ENCODE data around the gene OPTN.
A peak's percentile ranks its signal among the peaks of the same experiment; 100 is the strongest.
"Not testable (repeated sequence)": the region's sequence is repeated elsewhere in the genome, so short reads cannot be mapped to it uniquely, and the experiment has no call there.

Gene OPTN

GRCh38 chr10:13120786-13121499 lies 21.0 kb downstream of the OPTN start:
- DNase-seq (ENCODE audit: low read depth) = no peak

DNA sequence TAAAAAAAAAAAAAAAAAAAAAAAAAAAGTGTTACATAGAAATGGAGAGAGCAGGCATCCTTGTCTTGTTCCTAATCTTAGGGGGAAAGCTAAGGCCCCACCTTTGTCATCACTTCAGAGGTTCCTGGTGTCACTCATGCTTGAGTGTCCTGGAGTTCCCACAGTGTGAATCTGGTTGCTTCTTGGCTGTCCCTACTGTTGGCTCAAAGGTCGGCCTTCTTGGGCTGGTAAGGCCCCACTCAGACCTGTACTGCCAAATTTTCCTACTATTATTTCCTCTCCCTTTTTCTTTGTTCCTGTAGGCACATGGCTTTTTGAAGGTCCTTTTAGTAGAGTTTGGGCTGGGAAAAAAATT lies 21.5 kb downstream of the OPTN start:
- no peak for DNase-seq (ENCODE audit: low read depth)

DNA sequence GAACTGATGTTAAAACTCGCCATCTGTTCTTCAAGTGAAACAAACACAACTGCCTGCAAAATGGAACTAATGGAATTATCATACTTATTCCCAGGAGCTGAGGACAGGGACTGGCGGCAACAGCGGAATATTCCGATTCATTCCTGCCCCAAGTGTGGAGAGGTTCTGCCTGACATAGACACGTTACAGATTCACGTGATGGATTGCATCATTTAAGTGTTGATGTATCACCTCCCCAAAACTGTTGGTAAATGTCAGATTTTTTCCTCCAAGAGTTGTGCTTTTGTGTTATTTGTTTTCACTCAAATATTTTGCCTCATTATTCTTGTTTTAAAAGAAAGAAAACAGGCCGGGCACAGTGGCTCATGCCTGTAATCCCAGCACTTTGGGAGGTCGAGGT lies 36.7 kb downstream of the OPTN start:
- DNase-seq (ENCODE audit: low read depth) = no peak

- DNase-seq (ENCODE audit: low read depth) = no peak
Observed at GRCh38 chr10:13139150-13139549, 39.2 kb downstream of the OPTN start.

DNA sequence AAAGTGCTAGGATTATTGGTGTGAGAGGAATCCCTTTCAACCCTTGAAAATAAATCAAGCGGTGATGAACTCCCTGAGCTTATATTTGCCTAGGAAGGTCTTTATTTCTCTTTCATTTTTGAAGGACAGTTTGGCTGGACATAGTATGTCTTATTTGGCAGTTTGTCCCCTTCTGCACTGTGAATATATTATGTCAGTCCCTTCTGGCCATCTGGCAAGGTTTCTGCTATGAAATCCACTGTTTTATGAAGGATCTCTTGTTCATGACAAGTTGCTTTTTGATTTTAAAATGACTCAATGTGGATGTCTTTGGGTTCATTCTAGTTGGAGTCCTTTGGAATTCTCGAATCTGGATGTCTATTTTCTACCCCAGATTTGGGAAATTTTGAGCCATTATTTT lies 39.7 kb downstream of the OPTN start:
- no peak for DNase-seq (ENCODE audit: low read depth)

DNA sequence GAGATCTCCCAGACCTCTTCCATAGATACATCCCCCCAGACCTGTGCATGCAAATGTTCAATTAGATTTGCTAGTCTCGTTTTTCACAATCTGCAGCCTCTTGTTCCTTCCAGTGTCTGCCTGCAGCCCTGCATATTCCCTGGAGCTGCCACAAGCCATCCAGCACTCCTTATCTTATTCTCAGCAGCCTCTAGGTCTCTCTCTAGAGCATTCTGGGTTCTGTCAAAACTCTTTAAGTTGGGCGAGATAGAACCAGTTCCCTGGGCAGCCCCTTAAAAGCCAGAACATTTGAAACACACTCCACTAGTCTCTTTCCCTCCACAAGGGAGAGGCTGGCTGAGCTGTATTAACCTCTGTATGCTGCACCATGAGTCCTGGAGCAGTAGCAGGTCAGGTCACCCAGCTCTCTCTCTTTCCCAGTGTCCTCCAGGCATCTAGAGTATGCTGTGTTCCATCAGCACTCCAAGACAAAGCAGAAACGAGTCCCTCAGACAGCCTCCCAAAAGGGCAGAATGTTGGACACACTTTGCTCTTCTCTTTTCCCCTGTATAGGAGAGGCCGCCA lies 40.7 kb downstream of the OPTN start:
- no peak for DNase-seq (ENCODE audit: low read depth)

- DNase-seq (ENCODE audit: low read depth) = no peak
Observed at GRCh38 chr10:13143766-13144165, 43.8 kb downstream of the OPTN start.

DNA sequence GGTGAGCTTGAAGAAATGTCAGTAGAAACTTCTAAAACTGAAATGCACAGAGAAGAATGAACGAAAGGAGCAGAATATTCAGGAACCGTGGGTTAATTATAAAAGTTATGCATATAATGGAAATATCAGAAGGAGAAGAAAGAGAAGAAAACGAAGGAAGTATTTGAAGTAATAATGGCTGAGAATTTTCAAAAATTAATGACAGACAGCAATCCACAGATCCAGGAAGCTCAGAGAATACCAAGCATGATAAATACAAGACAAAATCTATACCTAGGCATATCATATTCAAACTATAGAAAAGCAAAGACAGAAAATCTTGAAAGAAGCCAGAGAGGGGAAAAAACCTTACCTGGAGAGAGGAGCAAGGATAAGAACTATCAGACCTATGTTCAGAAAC lies 44.9 kb downstream of the OPTN start:
- no peak for DNase-seq (ENCODE audit: low read depth)

GRCh38 chr10:13146379-13146778 lies 46.4 kb downstream of the OPTN start:
- DNase-seq (ENCODE audit: low read depth) = no peak

DNA sequence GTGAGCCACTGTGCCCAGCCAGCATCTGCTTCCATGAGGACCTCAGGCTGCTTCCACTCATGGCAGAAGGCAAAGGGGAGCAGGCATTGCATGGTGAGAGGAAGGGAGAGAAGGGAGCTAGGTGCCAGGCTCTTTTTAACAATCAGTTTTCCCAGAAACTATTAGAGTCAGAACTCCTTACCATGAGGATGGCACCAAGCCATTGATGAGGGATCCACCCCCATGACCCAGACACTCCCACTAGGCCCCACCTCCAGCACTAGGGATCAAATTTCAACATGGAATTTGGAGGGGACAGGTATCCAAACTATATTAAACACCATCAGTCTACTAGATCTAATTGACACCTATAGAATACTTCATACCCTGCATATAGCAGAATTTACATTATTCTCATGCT lies 47.2 kb downstream of the OPTN start:
- no peak for DNase-seq (ENCODE audit: low read depth)

DNA sequence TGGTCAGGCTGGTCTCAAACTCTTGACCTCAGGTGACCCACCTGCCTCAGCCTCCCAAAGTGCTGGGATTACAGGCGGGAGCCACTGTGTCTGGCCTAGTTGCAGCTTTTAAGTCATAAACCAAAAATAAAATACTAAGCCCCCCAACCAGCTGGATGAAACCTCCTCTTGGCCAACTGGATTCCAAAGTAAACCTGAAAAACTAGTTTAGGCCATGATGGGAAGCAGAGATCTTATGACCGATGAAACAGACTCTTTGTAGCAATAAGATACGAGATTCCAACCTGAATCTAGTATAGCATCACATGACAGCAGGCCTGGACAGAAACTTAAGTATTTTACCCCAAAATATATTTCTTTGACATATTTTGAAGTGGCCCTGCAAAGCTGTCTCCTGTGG lies 52.3 kb downstream of the OPTN start:
- DNase-seq (ENCODE audit: low read depth) = no peak

DNA sequence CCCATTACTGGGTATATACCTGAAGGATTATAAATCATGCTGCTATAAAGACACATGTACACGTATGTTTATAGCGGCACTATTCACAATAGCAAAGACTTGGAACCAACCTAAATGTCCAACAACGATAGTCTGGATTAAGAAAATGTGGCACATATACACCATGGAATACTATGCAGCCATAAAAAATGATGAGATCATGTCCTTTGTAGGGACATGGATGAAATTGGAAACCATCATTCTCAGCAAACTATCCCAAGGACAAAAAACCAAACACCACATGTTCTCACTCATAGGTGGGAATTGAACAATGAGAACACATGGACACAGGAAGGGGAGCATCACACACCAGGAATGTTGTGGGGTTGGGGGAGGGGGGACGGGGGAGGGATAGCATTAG lies 55.9 kb downstream of the OPTN start:
- DNase-seq (ENCODE audit: low read depth) = not testable (repeated sequence)

DNA sequence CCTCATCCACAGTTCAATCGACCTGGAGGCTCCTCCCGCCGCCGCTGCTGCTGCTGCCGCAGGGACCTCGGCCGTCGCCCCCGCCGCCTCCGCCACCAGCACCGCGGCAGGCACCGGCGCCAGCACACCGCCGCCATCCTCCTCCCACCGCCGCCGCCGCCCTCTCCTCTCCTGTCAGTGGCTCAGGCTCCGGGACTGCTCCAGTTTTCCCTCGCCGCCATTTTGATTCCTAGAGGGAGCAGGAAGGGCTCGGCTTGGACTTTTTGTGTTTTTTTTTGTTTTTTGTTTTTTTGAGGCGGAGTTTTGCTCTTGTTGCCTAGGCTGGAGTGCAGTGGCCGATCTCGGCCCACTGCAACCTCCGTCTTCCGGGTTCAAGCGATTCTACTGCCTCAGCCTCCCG lies 58.4 kb downstream of the OPTN start:
- DNase-seq (ENCODE audit: low read depth) = peak; percentile 17

DNA sequence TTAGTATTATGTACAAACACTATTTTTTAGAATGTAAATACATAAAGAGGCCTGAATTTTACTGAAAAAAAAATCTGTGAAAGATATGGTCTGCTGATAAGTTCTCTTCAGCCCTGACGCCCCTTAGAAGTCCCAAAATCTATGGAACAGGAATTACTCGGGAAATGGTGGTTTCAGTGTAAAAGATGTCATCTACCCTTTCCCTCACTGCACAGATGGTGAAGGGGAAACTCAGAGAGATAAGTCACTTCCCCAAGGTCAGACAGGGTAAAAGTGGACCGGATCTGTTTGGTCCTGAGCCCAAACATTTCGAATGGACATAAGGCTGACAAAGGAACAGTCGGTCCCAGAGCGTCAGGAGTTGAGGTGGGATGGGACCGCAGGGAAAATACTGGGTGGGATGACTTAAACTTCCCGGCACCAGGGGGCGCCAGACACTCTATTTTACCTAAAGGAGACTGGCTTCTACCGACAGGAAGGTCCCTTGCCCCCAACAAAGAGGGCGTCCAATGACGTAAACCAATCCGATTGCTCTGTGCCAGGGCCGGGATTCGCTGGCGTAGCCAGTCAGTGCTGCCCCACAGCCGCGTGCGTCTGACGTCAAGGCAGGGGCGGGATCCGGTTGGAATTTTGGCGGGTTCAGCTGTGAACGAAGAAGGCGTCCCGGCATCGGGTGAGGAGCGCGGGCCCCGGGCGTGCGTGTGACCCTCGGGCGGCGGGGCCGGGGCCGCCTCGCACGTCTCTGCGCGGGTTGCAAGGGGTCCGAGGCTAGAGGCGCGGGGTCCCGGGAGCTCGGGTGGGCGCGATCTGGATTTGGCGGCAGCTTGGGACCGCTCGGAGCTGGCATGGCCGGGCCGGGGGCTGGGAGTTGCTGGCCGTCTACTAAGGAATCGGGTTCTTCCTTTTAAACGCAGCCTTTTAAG lies 61.2 kb downstream of the OPTN start, which contains the start of gene MCM10:
Gene MCM10 (plus strand): TSS at position 625 of the 923 bp plus-strand sequence. CDS start 2,645 bp downstream, outside the sequence.
- DNase-seq (ENCODE audit: low read depth) = peak; percentile 94

- DNase-seq (ENCODE audit: low read depth) = no peak
Observed at GRCh38 chr10:13161857-13162271, 61.9 kb downstream of the OPTN start.

DNA sequence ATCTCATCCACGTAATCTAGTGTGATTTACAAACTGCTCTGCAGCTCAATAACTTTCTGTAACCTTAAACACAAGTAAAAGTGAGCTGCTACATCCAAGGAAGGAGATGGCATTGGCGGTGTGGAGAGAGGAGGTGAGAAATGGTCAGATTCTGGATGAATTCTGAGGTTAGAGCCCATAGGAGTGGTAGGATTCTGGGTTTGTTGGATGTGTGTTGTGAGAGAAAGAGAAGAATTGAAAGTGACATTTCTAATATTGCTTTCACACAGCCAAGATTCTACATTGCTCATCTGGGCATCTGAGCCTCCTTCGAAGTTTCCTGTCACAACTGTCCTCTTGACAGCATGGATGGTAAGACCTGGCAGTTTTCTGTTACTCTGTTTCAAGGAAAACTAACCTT lies 63.9 kb downstream of the OPTN start:
- DNase-seq (ENCODE audit: low read depth) = no peak

GRCh38 chr10:13165177-13165576 lies 65.2 kb downstream of the OPTN start:
- DNase-seq (ENCODE audit: low read depth) = no peak

DNA sequence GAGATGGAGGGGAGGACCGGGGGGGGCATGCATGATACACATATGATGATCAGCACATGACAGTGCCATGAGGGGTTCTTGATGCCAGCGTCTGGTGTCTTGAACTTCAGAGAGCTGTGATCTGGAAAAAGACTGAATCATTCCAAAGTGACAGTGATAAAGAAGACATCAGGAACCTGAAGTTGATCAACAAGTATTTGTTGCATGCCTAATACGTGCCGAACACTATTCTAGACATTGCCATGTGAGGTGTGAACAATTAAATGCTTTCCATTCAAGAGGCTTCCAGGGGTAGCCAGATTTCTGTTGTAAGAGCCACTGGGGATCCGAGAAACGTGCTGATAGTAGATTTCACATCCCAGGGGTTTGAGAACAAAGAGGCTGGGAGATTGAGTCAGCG lies 67.6 kb downstream of the OPTN start:
- DNase-seq (ENCODE audit: low read depth) = no peak

- DNase-seq (ENCODE audit: low read depth) = no peak
Observed at GRCh38 chr10:13168781-13169180, 68.8 kb downstream of the OPTN start.

DNA sequence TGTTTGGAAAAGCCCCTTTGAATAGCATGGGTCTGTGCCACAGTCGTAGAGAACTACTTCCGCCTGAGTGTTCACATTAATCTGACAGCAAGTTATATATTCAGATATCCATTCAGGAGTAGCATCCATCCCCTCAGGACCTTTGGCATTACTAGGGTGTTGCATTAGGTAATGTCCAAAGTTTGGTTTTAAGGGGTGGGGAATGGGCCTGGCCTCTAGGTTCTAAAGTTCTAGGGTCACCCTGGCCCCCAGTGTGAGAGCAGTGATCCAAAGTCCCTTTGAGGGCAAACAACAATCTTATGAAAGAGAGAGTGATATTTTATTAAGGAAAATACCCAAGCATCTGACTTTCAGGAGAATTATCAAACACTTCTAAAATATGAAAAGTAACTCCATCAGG lies 73.7 kb downstream of the OPTN start:
- no peak for DNase-seq (ENCODE audit: low read depth)

- DNase-seq (ENCODE audit: low read depth) = no peak
Observed at GRCh38 chr10:13180788-13181187, 80.8 kb downstream of the OPTN start.

- DNase-seq (ENCODE audit: low read depth) = no peak
Observed at GRCh38 chr10:13182424-13182823, 82.5 kb downstream of the OPTN start.

DNA sequence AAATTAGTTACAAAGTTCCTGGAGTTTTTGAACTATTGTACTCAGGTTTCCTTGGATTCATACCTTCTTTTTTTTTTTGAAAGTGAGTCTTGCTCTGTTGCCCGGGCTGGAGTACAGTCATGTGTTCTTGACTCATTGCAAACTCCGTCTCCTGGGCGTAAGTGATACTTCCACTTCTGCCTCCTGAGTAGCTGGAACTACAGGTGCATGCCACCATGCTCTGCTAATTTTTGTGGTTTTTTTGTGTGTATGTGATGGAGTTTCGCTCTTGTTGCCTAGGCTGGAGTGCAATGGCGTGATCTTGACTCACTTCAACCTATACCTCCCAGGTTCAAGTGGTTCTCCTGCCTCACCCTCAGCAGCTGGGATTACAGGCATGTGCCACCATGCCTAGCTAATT lies 83.7 kb downstream of the OPTN start:
- DNase-seq (ENCODE audit: low read depth) = no peak

All from activated T-helper 9 cell treated with anti-CD3 and anti-CD28 coated beads, Interleukin-2, amount 50 U/mL, for 16 hours (primary cell).